Endothelial cell of umbilical vein (primary cell): Measurements from ENCODE around the gene DIAPH2. TPM values are rescaled to one million over a fixed set of nuclear protein-coding genes. Genes with fewer than 3 reads are reported as not detected.

Experiments
- BruUV-seq: library from RNA; stranded (reverse); fragments of 400-500 nt; replicated peaks from 2 replicates; lab custom pipeline; 2021; lab: Mats Ljungman, UMichigan
- CTCF ChIA-PET: fragments of 300-600, 350-600 bp; sonication (Branson Sonifier 250); formaldehyde crosslinking; loops from one replicate; lab custom pipeline; 2021; ENCODE audit warnings: antibody characterized with exemption, inconsistent platforms; lab: Charles Lee
- POLR2A ChIA-PET: fragments of 300-600, 350-600 bp; sonication (Branson Sonifier 250); formaldehyde crosslinking; loops from one replicate; lab custom pipeline; 2021; ENCODE audit warnings: antibody characterized with exemption, inconsistent platforms; lab: Charles Lee
- DNase-seq: peaks from one replicate; pipeline ENCODE4 v3.0.0-alpha.2; 2011; ENCODE audit warnings: low read depth, low spot score
- FAIRE-seq: peaks from 2 replicates; lab custom pipeline; 2011; peaks lifted over from hg19 to GRCh38; lab: Jason Lieb, UNC
- H2AFZ ChIP-seq: 2 replicates; pipeline ENCODE4 v1.6.0; 2012; ENCODE audit warnings: low read depth, low read length, control low read depth, inconsistent platforms
- H3K27ac ChIP-seq: 2 replicates; pipeline ENCODE4 v1.5.1; 2011; ENCODE audit warnings: low read depth, mild to moderate bottlenecking, control low read depth, low read length, moderate library complexity; ENCODE audit not compliant: insufficient read depth
- H3K27me3 ChIP-seq, 2 experiments: 2 replicates each; pipeline versions ENCODE4 v1.6.0 to v1.6.1; 2011; ENCODE audit warnings: low read length in 2 of 2, mixed read lengths in 1 of 2; ENCODE audit not compliant: control insufficient read depth in 2 of 2, insufficient read depth in 2 of 2
- H3K36me3 ChIP-seq, 2 experiments: 2 replicates in 1 of 2; 3 replicates in 1 of 2; pipeline ENCODE4 v1.5.1; 2011; ENCODE audit warnings: low read length in 2 of 2, mild to moderate bottlenecking in 1 of 2, moderate library complexity in 1 of 2; ENCODE audit not compliant: control insufficient read depth in 2 of 2, insufficient read depth in 2 of 2; ENCODE audit errors: extremely low read depth in 1 of 2
- H3K4me1 ChIP-seq: 3 replicates; pipeline ENCODE4 v1.5.1; 2011; ENCODE audit warnings: mild to moderate bottlenecking, low read length; ENCODE audit not compliant: control insufficient read depth, insufficient read depth; ENCODE audit errors: extremely low read depth
- H3K4me2 ChIP-seq: 2 replicates; pipeline ENCODE4 v1.6.1; 2011; ENCODE audit warnings: low read length, control low read depth, mixed read lengths; ENCODE audit not compliant: insufficient read depth
- H3K4me3 ChIP-seq, 3 experiments: fragments of 200-600 bp in 1 of 3; sonication (generic), shearing (Covaris generic) in 1 of 3; replicated peaks in 1 of 3; 2 replicates each; pipeline ENCODE4 v1.5.1; 2011 to 2016; ENCODE audit warnings: control low read depth in 3 of 3, low read length in 3 of 3, mild to moderate bottlenecking in 2 of 3, inconsistent platforms in 1 of 3, low read depth in 1 of 3, moderate library complexity in 1 of 3; ENCODE audit not compliant: insufficient read depth in 1 of 3
- H3K79me2 ChIP-seq: 2 replicates; pipeline ENCODE4 v1.6.0; 2012; ENCODE audit warnings: low read length, inconsistent platforms; ENCODE audit not compliant: control insufficient read depth, insufficient read depth
- H3K9ac ChIP-seq: replicated peaks from 2 replicates; pipeline ENCODE3; 2011; ENCODE audit warnings: low read length, control low read depth; ENCODE audit not compliant: insufficient read depth; ENCODE audit errors: extremely low read depth
- H3K9me1 ChIP-seq: replicated peaks from 3 replicates; pipeline ENCODE4 v1.6.0; 2011; ENCODE audit warnings: mild to moderate bottlenecking, low read length; ENCODE audit not compliant: control insufficient read depth, insufficient read depth; ENCODE audit errors: extremely low read depth
- H3K9me3 ChIP-seq: replicated peaks from 2 replicates; pipeline ENCODE4 v1.5.1; 2012; ENCODE audit warnings: low read length, inconsistent platforms; ENCODE audit not compliant: control insufficient read depth, insufficient read depth
- H4K20me1 ChIP-seq: replicated peaks from 2 replicates; pipeline ENCODE3; 2011; ENCODE audit warnings: mild to moderate bottlenecking, low read length; ENCODE audit not compliant: control insufficient read depth, insufficient read depth; ENCODE audit errors: extremely low read depth
- CTCF ChIP-seq, 2 donors: IDR thresholded peaks; 1 replicate in 1 of 2; 2 replicates in 1 of 2; pipeline ENCODE4 v1.5.1; 2011; ENCODE audit warnings: low read length in 2 of 2, mild to moderate bottlenecking in 2 of 2, moderate library complexity in 2 of 2, control low read depth in 1 of 2, inconsistent platforms in 1 of 2, low read depth in 1 of 2; ENCODE audit not compliant: insufficient read depth in 1 of 2; ENCODE audit errors: extremely low read depth in 1 of 2
- EZH2 ChIP-seq: IDR thresholded peaks from 2 replicates; pipeline ENCODE4 v1.6.1; 2012; ENCODE audit warnings: borderline replicate concordance, low read depth, mild to moderate bottlenecking, moderate library complexity, low read length, inconsistent platforms; ENCODE audit not compliant: severe bottlenecking
- FOS ChIP-seq: IDR thresholded peaks from 2 replicates; pipeline ENCODE4 v1.6.1; 2011; ENCODE audit warnings: mild to moderate bottlenecking, low read length, moderate library complexity, borderline replicate concordance; ENCODE audit not compliant: insufficient read depth
- GATA2 ChIP-seq: IDR thresholded peaks from 2 replicates; pipeline ENCODE4 v1.7.0; 2011; ENCODE audit warnings: low read depth, mild to moderate bottlenecking, moderate library complexity, mixed read lengths, low read length; ENCODE audit not compliant: insufficient read length, insufficient read depth
- JUN ChIP-seq: IDR thresholded peaks from 2 replicates; pipeline ENCODE4 v1.6.1; 2011; ENCODE audit warnings: borderline replicate concordance, low read depth; ENCODE audit not compliant: insufficient read length, insufficient read depth
- MAX ChIP-seq: IDR thresholded peaks from 2 replicates; pipeline ENCODE4 v1.6.1; 2011; ENCODE audit not compliant: insufficient read depth, insufficient read length
- MYC ChIP-seq: IDR thresholded peaks from one replicate; pipeline ENCODE4 v1.6.1; 2011; ENCODE audit warnings: mild to moderate bottlenecking, low read depth, low read length
- POLR2A ChIP-seq: IDR thresholded peaks from 2 replicates; pipeline ENCODE4 v1.6.1; 2012; ENCODE audit warnings: low read depth, mild to moderate bottlenecking, control low read depth, low read length
- POLR2AphosphoS5 ChIP-seq: IDR thresholded peaks from 2 replicates; pipeline ENCODE4 v1.6.1; 2012; ENCODE audit warnings: low read depth, mild to moderate bottlenecking, control low read depth, low read length, moderate library complexity; ENCODE audit not compliant: insufficient read depth
- dilution Hi-C: fragments of 300-500 bp; cut with MboI; formaldehyde crosslinking; loops from one replicate; pipeline ENCODE4 v1.15.0; 2019; ENCODE audit warnings: low sequenced_read_pairs; ENCODE audit not compliant: extremely low pct_ligation_motif_present
- intact Hi-C: fragments of 100-400 bp; cut with micrococcal nuclease; formaldehyde crosslinking; loops from one replicate; pipeline ENCODE4 v1.10.0; 2022
- polyA plus RNA-seq, 4 experiments: library from polyadenylated mRNA; depleted of rRNA in 3 of 4; stranded (reverse) in 3 of 4; unstranded in 1 of 4; fragments of >200 nt; gene quantifications; 2 replicates each; pipeline versions ENCODE4 v1.2.1 to v1.2.3, GENCODE V29; 2011 to 2012; ENCODE audit warnings: missing spikeins in 1 of 4
- total RNA-seq: library from RNA; stranded (reverse); gene quantifications from 2 replicates; pipeline ENCODE4 v1.2.3, GENCODE V29; 2021

Gene DIAPH2
- total and polyA plus RNA-seq, 2 donors (not counting 3 experiments of a cell fraction or from before 2014, with no cell fraction given) = 3.0 to 30.0 TPM

GRCh38 chrX:96833333-96833732 lies 148.7 kb downstream of the DIAPH2 start:
- Histone ChIP-seq H3K4me1 (no peaks in the 10 kb centered on the region), H3K9me1 (no peaks in the 10 kb centered on the region), H3K4me3 (no peak overlapping the region), H2AFZ (no peak overlapping the region), H3K9ac (no peak overlapping the region), H3K36me3 (no peaks in the 10 kb centered on the region), H4K20me1 (no peaks in the 10 kb centered on the region), H3K9me3 (no peaks in the 10 kb centered on the region), H3K79me2 (no peaks in the 10 kb centered on the region), H3K27me3 (no peaks in the 10 kb centered on the region), H3K4me2 (no peak overlapping the region), H3K27ac (no peak overlapping the region)
- intact Hi-C loops (no loop called here), dilution Hi-C loops (no loop called here)
- ChIA-PET CTCF (no interaction called here), POLR2A (no interaction called here)
- DNase-seq (no peak), FAIRE-seq (no peak)
- no peak for TF ChIP-seq JUN
- no peak for TF ChIP-seq MAX
- TF ChIP-seq CTCF (IDR thresholded peaks at IDR 0.05; ENCODE audit: extremely low read depth in 1 of 2, insufficient read depth in 1 of 2, low read depth in 1 of 2, low read length in 2 of 2) = no peak
- TF ChIP-seq POLR2AphosphoS5 = no peak
- no peak for TF ChIP-seq GATA2
- TF ChIP-seq POLR2A = no peak
- no peak for TF ChIP-seq FOS
- TF ChIP-seq EZH2 = no peak
- no peak for TF ChIP-seq MYC
- no TSS peak for BruUV-seq
